ENCODE data around the gene SCRN2. TPM values are rescaled to one million over a fixed set of nuclear protein-coding genes. Genes with fewer than 3 reads are reported as not detected.

SCRN2 gene
- total RNA-seq, 4 donors from 2014 or later: 13.9 to 24.8 (median 17.8) TPM

- H3K4me3 ChIP-seq: no peak overlapping the region
- no peak for TF ChIP-seq POLR2A (IDR thresholded peaks at IDR 0.05)
- TF ChIP-seq CTCF (IDR thresholded peaks at IDR 0.05): no peak
- no peaks in the 10 kb centered on the region for H3K36me3 ChIP-seq
- no peak for DNase-seq
- H3K4me1 ChIP-seq: peaks cover 3 to 35% (median 11%) of the 10 kb centered on the region in 3 donors
- 73 to 80% methylated on average over 5 to 7 of the region's 8 CpGs for WGBS, 2 donors
- H3K9me3 ChIP-seq: no peaks in the 10 kb centered on the region
- intact Hi-C loops (cut with DNase I): no loop called here
- peaks cover 0 to 40% (median 0%) of the 10 kb centered on the region in 4 donors for H3K27me3 ChIP-seq
- H3K27ac ChIP-seq: no peak overlapping the region
Measured at GRCh38 chr17:47879776-47880454, 38.8 kb upstream of the SCRN2 start.

GRCh38 chr17:47879028-47879585 is 38.0 kb upstream of the SCRN2 start:
- no peaks in the 10 kb centered on the region for H3K36me3 ChIP-seq
- H3K27ac ChIP-seq: no peak overlapping the region
- no peak overlapping the region for H3K4me3 ChIP-seq
- DNase-seq: no peak
- peaks cover 0 to 48% (median 0%) of the 10 kb centered on the region in 4 donors for H3K27me3 ChIP-seq
- 72 to 90% methylated on average over 2 of the region's 2 CpGs for WGBS, 2 donors
- no peaks in the 10 kb centered on the region for H3K9me3 ChIP-seq
- TF ChIP-seq POLR2A (IDR thresholded peaks at IDR 0.05): no peak
- TF ChIP-seq CTCF (IDR thresholded peaks at IDR 0.05): no peak
- H3K4me1 ChIP-seq: peaks cover 0 to 26% (median 10%) of the 10 kb centered on the region in 3 donors
- intact Hi-C loops (cut with DNase I): no loop called here

- Histone ChIP-seq H3K9me3 (no peaks in the 10 kb centered on the region), H3K27me3 (peaks cover 0 to 55% (median 0%) of the 10 kb centered on the region in 4 donors), H3K4me3 (no peak overlapping the region), H3K4me1 (peaks cover 0 to 20% (median 10%) of the 10 kb centered on the region in 3 donors), H3K36me3 (no peaks in the 10 kb centered on the region), H3K27ac (no peak overlapping the region)
- DNase-seq: no peak
- intact Hi-C loops (cut with DNase I): no loop called here
- TF ChIP-seq POLR2A (IDR thresholded peaks at IDR 0.05) (no peak), CTCF (IDR thresholded peaks at IDR 0.05) (no peak)
- WGBS, 2 donors: 55 to 60% methylated on average over 10 of the region's 10 CpGs
Measured at GRCh38 chr17:47878203-47879027, 37.3 kb upstream of the SCRN2 start.

GRCh38 chr17:47877368-47878034 is 36.4 kb upstream of the SCRN2 start:
- no peak overlapping the region for H3K4me3 ChIP-seq
- no peaks in the 10 kb centered on the region for H3K36me3 ChIP-seq
- WGBS, 2 donors: 54 to 68% methylated on average over 6 to 7 of the region's 9 CpGs
- H3K27ac ChIP-seq: no peak overlapping the region
- TF ChIP-seq CTCF (IDR thresholded peaks at IDR 0.05) (no peak), POLR2A (IDR thresholded peaks at IDR 0.05) (no peak)
- H3K9me3 ChIP-seq: no peaks in the 10 kb centered on the region
- DNase-seq: no peak
- peaks cover under 1 to 19% (median 8%) of the 10 kb centered on the region in 3 donors for H3K4me1 ChIP-seq
- H3K27me3 ChIP-seq: peaks cover 0 to 64% (median 3%) of the 10 kb centered on the region in 4 donors
- intact Hi-C loops (cut with DNase I): no loop called here
